Erythroblast (primary cell): Measurements from ENCODE around the gene ZC3H8.

ENCODE experiments used
- GATA1 ChIP-seq: IDR thresholded peaks from 2 replicates; pipeline ENCODE4 v1.6.1; 2011; ENCODE audit warnings: low read depth, mild to moderate bottlenecking, control low read depth, low read length, moderate library complexity
- POLR2A ChIP-seq: IDR thresholded peaks from 2 replicates; pipeline ENCODE4 v1.6.1; 2011; ENCODE audit warnings: mild to moderate bottlenecking, low read length

- TF ChIP-seq POLR2A = no peak
- TF ChIP-seq GATA1 = no peak
These were observed 37.0 kb downstream of the ZC3H8 start for GRCh38 chr2:112217854-112218253.
